ENCODE results near the gene CEND1.

GRCh38 chr11:771617-772204 is 18.2 kb downstream of the CEND1 start:
- no peak for TF ChIP-seq TAF1 (IDR thresholded peaks at IDR 0.05; ENCODE audit: borderline replicate concordance, low read depth, low read length)
- no peak for TF ChIP-seq POLR2AphosphoS5 (IDR thresholded peaks at IDR 0.05; ENCODE audit: low read depth, low read length)
